PFSK-1 (cell line): Measurements from ENCODE around the gene MRPL51.

Source experiments
- FOXP2 ChIP-seq: optimal IDR thresholded peaks from 2 replicates; pipeline ENCODE3; 2011; ENCODE audit warnings: borderline replicate concordance, control low read depth, inconsistent platforms; ENCODE audit not compliant: insufficient read depth; ENCODE audit errors: extremely low read length, extremely low read depth
- POLR2AphosphoS5 ChIP-seq: IDR thresholded peaks from 2 replicates; pipeline ENCODE4 v1.6.1; 2012; ENCODE audit warnings: low read depth, mild to moderate bottlenecking, control low read depth, low read length, moderate library complexity
- SIN3A ChIP-seq: IDR thresholded peaks from 2 replicates; pipeline ENCODE4 v1.6.1; 2012; ENCODE audit warnings: mild to moderate bottlenecking, low read length, moderate library complexity, borderline replicate concordance; ENCODE audit not compliant: insufficient read depth
- TAF1 ChIP-seq: IDR thresholded peaks from 2 replicates; pipeline ENCODE4 v1.6.1; 2012; ENCODE audit warnings: low read length, control low read depth, borderline replicate concordance; ENCODE audit not compliant: insufficient read depth
- TF ChIP-seq, protein P1 (sequence below), 2 experiments: IDR thresholded peaks; 2 replicates each; pipeline versions ENCODE4 v1.6.1 to v1.8.0; 2011 to 2012; ENCODE audit warnings: low read depth in 2 of 2, low read length in 2 of 2, control low read depth in 1 of 2, inconsistent platforms in 1 of 2, mild to moderate bottlenecking in 1 of 2, moderate library complexity in 1 of 2; ENCODE audit not compliant: insufficient read depth in 1 of 2

DNA sequence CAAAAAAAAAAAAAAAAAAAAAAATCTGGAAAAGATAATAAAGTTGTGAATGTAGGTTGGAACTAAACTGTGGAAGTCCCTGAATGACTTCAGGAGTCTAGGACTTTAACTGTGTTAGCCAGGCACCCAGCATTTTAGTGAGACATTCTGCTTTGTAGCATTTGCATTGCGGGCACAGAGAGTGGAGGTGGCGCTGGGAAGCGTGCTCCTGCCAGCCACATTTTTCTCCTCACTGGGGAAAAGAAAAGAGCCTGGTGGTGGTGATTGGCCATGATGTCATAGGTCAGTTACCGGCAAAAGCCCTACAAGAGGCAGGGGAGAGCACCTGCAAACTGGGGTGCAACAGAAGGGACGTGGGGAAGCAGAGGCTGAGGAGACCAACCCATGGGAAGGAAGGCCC lies 31.6 kb upstream of the MRPL51 start:
- TF ChIP-seq POLR2AphosphoS5, result no peak
- TF ChIP-seq TAF1, result no peak
- no peak for TF ChIP-seq FOXP2
- TF ChIP-seq, protein P1, sequence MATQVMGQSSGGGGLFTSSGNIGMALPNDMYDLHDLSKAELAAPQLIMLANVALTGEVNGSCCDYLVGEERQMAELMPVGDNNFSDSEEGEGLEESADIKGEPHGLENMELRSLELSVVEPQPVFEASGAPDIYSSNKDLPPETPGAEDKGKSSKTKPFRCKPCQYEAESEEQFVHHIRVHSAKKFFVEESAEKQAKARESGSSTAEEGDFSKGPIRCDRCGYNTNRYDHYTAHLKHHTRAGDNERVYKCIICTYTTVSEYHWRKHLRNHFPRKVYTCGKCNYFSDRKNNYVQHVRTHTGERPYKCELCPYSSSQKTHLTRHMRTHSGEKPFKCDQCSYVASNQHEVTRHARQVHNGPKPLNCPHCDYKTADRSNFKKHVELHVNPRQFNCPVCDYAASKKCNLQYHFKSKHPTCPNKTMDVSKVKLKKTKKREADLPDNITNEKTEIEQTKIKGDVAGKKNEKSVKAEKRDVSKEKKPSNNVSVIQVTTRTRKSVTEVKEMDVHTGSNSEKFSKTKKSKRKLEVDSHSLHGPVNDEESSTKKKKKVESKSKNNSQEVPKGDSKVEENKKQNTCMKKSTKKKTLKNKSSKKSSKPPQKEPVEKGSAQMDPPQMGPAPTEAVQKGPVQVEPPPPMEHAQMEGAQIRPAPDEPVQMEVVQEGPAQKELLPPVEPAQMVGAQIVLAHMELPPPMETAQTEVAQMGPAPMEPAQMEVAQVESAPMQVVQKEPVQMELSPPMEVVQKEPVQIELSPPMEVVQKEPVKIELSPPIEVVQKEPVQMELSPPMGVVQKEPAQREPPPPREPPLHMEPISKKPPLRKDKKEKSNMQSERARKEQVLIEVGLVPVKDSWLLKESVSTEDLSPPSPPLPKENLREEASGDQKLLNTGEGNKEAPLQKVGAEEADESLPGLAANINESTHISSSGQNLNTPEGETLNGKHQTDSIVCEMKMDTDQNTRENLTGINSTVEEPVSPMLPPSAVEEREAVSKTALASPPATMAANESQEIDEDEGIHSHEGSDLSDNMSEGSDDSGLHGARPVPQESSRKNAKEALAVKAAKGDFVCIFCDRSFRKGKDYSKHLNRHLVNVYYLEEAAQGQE (IDR thresholded peaks at IDR 0.05; ENCODE audit: insufficient read depth in 1 of 2, low read depth in 2 of 2, low read length in 2 of 2), result no peak
- no peak for TF ChIP-seq SIN3A
